Lower leg skin (tissue), 3 donors: ENCODE results near the gene CCDC183.

Experiments
- CTCF ChIP-seq, 3 donors: fragments of 450-650 bp; IDR thresholded peaks; one replicate each; pipeline ENCODE4 v1.5.1; 2016; ENCODE audit warnings: antibody characterized with exemption in 3 of 3, mild to moderate bottlenecking in 3 of 3, moderate library complexity in 2 of 3
- POLR2A ChIP-seq, 2 donors: fragments of 450-650 bp; IDR thresholded peaks; one replicate each; pipeline ENCODE4 v1.6.1; 2016 to 2017; ENCODE audit warnings: antibody characterized with exemption in 2 of 2, mild to moderate bottlenecking in 1 of 2, moderate library complexity in 1 of 2

GRCh38 chr9:136835162-136835931 lies 39.2 kb downstream of the CCDC183 start:
- TF ChIP-seq CTCF (IDR thresholded peaks at IDR 0.05) = no peak
- TF ChIP-seq POLR2A (IDR thresholded peaks at IDR 0.05) = no peak
